ENCODE results near the gene SLC25A45. TPM values are rescaled to one million over a fixed set of nuclear protein-coding genes. Genes with fewer than 3 reads are reported as not detected.

Gene SLC25A45, protein sequence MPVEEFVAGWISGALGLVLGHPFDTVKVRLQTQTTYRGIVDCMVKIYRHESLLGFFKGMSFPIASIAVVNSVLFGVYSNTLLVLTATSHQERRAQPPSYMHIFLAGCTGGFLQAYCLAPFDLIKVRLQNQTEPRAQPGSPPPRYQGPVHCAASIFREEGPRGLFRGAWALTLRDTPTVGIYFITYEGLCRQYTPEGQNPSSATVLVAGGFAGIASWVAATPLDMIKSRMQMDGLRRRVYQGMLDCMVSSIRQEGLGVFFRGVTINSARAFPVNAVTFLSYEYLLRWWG
- total RNA-seq = 10 to 100 TPM; 13.2 to 14.3 TPM

DNA sequence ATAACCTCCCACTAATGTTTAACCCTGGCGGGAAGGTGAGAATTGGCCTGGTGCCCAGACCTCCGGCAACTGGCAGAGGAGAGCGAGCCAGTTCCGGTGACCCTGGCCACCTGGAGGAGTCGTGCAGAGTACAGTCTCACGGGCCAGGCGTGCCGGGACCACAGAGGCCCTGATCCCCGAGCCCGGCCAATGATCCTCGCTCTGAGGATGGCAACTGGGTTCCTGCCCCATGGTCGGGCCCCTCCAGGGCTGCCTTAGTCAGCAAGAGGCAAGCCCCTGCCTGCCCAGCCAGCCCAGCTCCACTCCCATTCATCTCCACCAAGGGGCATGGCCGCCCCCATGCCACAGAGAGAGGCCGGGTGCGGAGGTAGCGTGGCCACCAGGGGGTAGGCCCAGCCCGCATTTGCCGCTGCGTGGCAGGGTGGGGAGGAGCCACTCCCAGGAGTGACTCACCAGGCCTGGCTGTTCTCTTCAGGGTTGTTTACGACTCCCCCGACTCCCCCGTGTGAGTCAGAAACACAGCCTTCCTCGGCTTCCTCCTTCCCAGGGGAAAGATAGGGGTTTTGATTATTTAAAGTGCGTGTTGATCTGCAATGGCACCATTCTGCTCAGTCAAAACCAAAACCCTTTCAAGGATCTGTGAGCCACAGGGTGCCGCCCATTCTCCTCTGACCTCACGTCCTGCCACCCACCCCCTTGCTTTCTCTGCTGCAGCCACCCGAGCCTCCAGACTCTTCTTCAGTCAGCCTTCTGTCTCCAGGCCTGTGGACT is at the start of gene SLC25A45:
SLC25A45 (minus strand) TSS at position 614 of the 771 bp plus-strand sequence. CDS start 695 bp downstream, outside the sequence.
- intact Hi-C loops (cut with DNase I, micrococcal nuclease) = loop anchor here (1.0 to 5.0 kb wide), 19 partner anchors 15 to 885 kb away; partner anchors contain the start of genes PCNX3 (in 2 of the 2), ZNRD2 (in 2 of the 2), FAM89B (in 1 of the 2) and RAB1B (in 1 of the 2)
- no peaks in the 10 kb centered on the region for H3K36me3 Mint-ChIP-seq (ENCODE audit: low read depth)
- H3K4me1 Mint-ChIP-seq = peaks cover 37% of the 10 kb centered on the region
- H3K27me3 Mint-ChIP-seq = no peaks in the 10 kb centered on the region
- DNase-seq (peak; percentile 97), ATAC-seq (peak; percentile 84)
- ChIA-PET CTCF (interaction anchor here (0.7 to 1.8 kb wide), 10 partner anchors 20 to 128 kb away, joined by 3 to 6 read pairs (median 4); no protein-coding TSS in a partner anchor), POLR2A (interaction anchor here (0.6 to 3.0 kb wide), 9 partner anchors 36 to 231 kb away, joined by 3 to 25 read pairs (median 4); partner anchors contain the start of genes NEAT1 and POLA2)
- peak within 1 kb of the TSS; percentile 97 for H3K27ac Mint-ChIP-seq
- peak within 1 kb of the TSS; percentile 78 for H3K4me3 Mint-ChIP-seq
- H3K9me3 Mint-ChIP-seq (ENCODE audit: low read depth) = no peaks in the 10 kb centered on the region

DNA sequence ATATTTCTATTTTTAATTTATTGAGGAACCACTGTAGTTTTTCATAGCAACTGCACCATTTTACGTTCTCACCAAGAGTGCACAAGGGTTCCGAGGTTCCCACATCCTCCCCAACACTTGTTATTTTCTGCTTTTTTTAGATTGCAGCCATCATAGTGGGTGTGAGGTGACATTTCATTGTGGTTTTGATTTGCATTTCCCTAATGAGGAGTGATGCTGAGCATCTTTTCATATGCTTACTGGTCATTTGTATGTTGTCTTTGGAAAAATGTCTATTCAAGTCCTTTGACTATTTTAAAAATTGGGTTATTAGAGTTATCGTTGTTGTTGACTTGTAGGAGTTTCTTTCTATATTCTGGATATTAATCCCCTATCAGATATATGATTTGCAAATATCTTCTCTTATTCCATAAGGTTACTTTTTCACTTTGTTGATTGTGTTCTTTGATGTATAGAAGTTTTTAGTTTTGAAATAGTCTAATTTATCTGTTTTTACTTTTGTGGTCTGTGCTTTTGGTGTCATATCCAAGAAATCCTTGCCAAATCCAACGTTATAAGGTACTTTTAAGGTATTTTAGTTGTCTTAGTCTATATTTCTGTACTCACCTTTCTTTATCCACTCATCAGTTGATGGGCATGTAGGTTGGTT is 49.1 kb upstream of the SLC25A45 start:
- DNase-seq = peak; percentile 47
- intact Hi-C loops (cut with DNase I, micrococcal nuclease) = no loop called here
- ChIA-PET CTCF (interaction anchor here (1.5 kb wide), 1 partner anchor 15 kb away, joined by 4 read pairs; no protein-coding TSS in a partner anchor), POLR2A (no interaction called here)
- Mint-ChIP-seq H3K9me3 (ENCODE audit: low read depth) (no peaks in the 10 kb centered on the region), H3K27ac (peak overlapping the region; percentile 68), H3K4me3 (peak overlapping the region; percentile 54), H3K27me3 (no peaks in the 10 kb centered on the region), H3K36me3 (ENCODE audit: low read depth) (peaks cover 75% of the 10 kb centered on the region), H3K4me1 (peaks cover 89% of the 10 kb centered on the region)
- ATAC-seq = no peak

DNA sequence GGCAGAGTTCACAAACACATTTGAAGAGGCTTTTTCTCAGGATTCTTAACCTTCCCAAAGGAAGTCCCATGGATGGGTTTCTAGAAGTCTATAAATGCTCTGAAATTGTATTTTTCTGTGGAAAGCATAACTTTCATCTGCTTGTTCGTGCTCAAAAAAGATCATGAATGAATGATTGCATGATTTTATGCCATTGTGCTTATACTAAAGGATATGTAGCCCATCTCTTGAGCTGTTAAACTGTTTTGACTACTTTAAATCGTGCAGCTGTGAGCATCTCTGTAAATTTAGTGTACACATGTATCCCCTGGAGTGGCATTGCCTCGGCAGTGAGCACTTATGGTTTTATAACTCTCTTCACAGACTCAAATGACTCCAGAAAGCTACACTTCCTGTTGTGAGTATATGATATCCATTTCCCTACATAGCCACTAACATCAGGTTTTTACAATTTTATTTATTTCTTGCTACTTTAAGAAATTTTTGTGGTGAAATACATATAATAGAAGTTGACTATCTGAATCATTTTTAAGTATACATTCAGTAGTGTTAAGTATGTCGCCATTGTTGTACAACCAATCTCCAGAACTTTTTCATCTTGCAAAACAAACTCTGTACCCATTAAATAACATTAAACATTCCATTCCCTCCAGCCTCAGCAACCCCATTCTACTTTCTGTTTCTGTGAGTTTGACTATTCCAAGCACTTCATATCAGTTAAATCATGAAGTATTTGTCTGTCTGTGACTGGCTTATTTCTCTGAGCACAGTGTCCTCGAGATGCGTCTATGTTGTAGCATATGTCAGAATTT is 48.2 kb upstream of the SLC25A45 start:
- peak; percentile 4 for ATAC-seq
- Mint-ChIP-seq H3K27me3 (no peaks in the 10 kb centered on the region), H3K36me3 (ENCODE audit: low read depth) (peaks cover 78% of the 10 kb centered on the region), H3K27ac (peak overlapping the region; percentile 99), H3K4me1 (peaks cover 85% of the 10 kb centered on the region), H3K9me3 (ENCODE audit: low read depth) (no peaks in the 10 kb centered on the region), H3K4me3 (peak overlapping the region; percentile 100)
- POLR2A ChIA-PET = interaction anchor here (0.9 to 18.5 kb wide), 4 partner anchors 9 to 68 kb away, joined by 3 to 1637 read pairs (median 4); partner anchors contain the start of gene MALAT1
- CTCF ChIA-PET = interaction anchor here (0.7 to 1.2 kb wide), 3 partner anchors 14 to 90 kb away, joined by 3 to 7 read pairs (median 3); no protein-coding TSS in a partner anchor
- intact Hi-C loops (cut with DNase I, micrococcal nuclease) = no loop called here
- DNase-seq = peak; percentile 46

DNA sequence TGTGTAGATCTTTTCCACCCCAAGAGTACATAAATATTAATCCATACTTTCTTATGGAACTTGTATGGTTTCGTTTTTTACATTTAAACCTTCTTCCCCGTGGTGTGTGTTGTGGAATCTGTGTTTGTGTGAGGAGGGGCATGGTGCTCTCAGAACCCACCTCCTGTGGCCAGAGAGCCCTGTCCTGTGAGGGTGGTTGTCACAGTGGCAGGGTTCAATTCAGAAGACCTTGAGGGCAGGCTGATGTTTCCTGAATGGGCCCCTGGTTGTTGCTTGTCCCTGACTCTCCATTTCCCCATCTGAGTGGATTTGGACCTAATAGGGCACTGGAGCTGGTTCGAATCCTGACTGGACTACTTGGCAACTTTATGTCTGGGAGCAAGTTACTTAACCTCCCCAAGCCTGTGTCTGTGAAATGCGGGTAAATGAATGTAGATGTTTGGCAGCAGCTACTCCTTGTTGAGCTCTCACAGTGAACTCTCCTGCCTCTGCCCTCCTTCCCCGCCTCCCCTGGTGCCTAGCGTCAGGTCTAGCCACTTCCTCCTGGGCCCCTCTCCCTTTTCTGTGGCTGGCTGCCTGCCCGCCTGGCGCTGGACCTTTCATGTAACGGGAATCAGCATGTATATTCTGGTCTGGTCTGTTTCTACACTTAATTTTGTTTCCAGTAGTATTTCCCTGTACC is 47.4 kb upstream of the SLC25A45 start:
- ChIA-PET CTCF (interaction anchor here (0.7 to 1.2 kb wide), 3 partner anchors 13 to 91 kb away, joined by 3 to 7 read pairs (median 3); no protein-coding TSS in a partner anchor), POLR2A (interaction anchor here (0.9 to 18.5 kb wide), 4 partner anchors 8 to 68 kb away, joined by 3 to 1637 read pairs (median 4); partner anchors contain the start of gene MALAT1)
- intact Hi-C loops (cut with DNase I, micrococcal nuclease) = loop anchor here (5.0 to 10.0 kb wide), 3 partner anchors 465 to 568 kb away; partner anchors contain the start of genes CCDC85B (in 1 of the 2) and EHD1 (in 1 of the 2)
- Mint-ChIP-seq H3K4me3 (peak overlapping the region; percentile 100), H3K36me3 (ENCODE audit: low read depth) (peaks cover 78% of the 10 kb centered on the region), H3K9me3 (ENCODE audit: low read depth) (no peaks in the 10 kb centered on the region), H3K27ac (peak overlapping the region; percentile 99), H3K27me3 (no peaks in the 10 kb centered on the region), H3K4me1 (peaks cover 81% of the 10 kb centered on the region)
- peak; percentile 69 for DNase-seq
- no peak for ATAC-seq

DNA sequence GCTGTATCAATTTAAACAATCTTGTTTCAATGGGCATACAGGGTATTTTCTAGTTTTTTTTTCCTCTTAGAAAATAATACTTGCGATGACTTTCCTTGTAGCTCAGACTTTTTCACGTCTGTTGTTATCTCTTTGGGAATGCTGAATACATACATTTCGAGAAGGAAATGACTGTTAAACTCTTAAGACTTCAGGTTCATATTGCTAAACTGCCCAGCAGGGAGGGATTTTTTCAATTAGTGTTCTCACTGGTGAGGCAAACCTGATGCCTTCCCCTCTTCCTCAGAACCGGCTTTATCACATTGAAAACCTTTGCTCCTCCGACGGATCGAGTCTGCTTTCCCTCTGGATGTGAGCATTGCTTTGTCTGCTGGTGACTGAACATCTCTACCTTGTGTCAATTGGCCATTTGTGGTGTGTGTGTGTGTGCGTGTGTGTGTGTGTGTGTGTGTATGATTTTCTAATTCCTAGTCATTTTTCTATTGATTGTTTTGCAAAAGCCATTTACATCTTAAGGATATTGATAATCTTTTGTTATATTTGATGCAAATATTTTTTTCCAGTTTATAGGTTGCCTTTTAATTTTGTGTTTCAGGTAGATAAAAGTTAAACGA is 46.7 kb upstream of the SLC25A45 start:
- peaks cover 76% of the 10 kb centered on the region for H3K4me1 Mint-ChIP-seq
- no peaks in the 10 kb centered on the region for H3K9me3 Mint-ChIP-seq (ENCODE audit: low read depth)
- ChIA-PET POLR2A (interaction anchor here (0.6 to 18.5 kb wide), 4 partner anchors 10 to 1408 kb away, joined by 3 to 1637 read pairs (median 8); partner anchors contain the start of gene MALAT1), CTCF (interaction anchor here (0.9 to 1.2 kb wide), 2 partner anchors 9 to 47 kb away, joined by 3 read pairs; partner anchors contain the start of gene SLC25A45)
- peaks cover 78% of the 10 kb centered on the region for H3K36me3 Mint-ChIP-seq (ENCODE audit: low read depth)
- peak; percentile 39 for DNase-seq
- peak overlapping the region; percentile 99 for H3K27ac Mint-ChIP-seq
- ATAC-seq = no peak
- H3K27me3 Mint-ChIP-seq = no peaks in the 10 kb centered on the region
- peak overlapping the region; percentile 100 for H3K4me3 Mint-ChIP-seq
- intact Hi-C loops (cut with DNase I, micrococcal nuclease) = loop anchor here (5.0 to 10.0 kb wide), 3 partner anchors 466 to 567 kb away; partner anchors contain the start of genes CCDC85B (in 1 of the 2) and EHD1 (in 1 of the 2)

DNA sequence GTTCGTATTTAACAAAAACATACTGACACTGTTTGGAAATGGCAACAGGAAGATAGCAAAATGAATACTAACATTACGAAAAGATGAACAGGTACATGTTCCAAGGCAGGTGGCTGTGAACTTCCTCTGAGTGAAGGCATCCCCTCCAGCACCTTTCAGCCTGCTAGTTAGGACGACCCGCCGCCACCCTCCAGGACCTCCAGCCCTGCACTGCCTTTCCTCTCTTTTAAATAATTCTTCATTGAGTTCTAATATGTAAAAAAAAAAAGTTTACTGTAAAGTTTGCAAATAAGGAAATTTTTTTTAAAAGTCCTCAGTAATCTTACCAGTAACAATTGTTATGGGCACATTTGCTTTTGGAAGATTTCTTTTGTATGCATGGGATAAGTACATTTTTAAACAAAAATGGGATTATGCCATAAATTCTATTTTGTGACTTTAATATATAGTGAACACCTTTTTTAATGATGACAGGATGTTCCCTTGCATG is 46.2 kb upstream of the SLC25A45 start:
- no peaks in the 10 kb centered on the region for H3K9me3 Mint-ChIP-seq (ENCODE audit: low read depth)
- H3K4me3 Mint-ChIP-seq = peak overlapping the region; percentile 100
- CTCF ChIA-PET = interaction anchor here (0.7 to 1.2 kb wide), 3 partner anchors 8 to 48 kb away, joined by 3 to 4 read pairs (median 3); partner anchors contain the start of gene SLC25A45
- no peaks in the 10 kb centered on the region for H3K27me3 Mint-ChIP-seq
- POLR2A ChIA-PET = interaction anchor here (0.6 to 18.5 kb wide), 4 partner anchors 10 to 1407 kb away, joined by 3 to 1637 read pairs (median 8); partner anchors contain the start of gene MALAT1
- H3K4me1 Mint-ChIP-seq = peaks cover 74% of the 10 kb centered on the region
- peak overlapping the region; percentile 99 for H3K27ac Mint-ChIP-seq
- DNase-seq (peak; percentile 40), ATAC-seq (no peak)
- peaks cover 81% of the 10 kb centered on the region for H3K36me3 Mint-ChIP-seq (ENCODE audit: low read depth)
- intact Hi-C loops (cut with DNase I, micrococcal nuclease) = loop anchor here (5.0 to 10.0 kb wide), 3 partner anchors 466 to 566 kb away; partner anchors contain the start of genes CCDC85B (in 1 of the 2) and EHD1 (in 1 of the 2)

DNA sequence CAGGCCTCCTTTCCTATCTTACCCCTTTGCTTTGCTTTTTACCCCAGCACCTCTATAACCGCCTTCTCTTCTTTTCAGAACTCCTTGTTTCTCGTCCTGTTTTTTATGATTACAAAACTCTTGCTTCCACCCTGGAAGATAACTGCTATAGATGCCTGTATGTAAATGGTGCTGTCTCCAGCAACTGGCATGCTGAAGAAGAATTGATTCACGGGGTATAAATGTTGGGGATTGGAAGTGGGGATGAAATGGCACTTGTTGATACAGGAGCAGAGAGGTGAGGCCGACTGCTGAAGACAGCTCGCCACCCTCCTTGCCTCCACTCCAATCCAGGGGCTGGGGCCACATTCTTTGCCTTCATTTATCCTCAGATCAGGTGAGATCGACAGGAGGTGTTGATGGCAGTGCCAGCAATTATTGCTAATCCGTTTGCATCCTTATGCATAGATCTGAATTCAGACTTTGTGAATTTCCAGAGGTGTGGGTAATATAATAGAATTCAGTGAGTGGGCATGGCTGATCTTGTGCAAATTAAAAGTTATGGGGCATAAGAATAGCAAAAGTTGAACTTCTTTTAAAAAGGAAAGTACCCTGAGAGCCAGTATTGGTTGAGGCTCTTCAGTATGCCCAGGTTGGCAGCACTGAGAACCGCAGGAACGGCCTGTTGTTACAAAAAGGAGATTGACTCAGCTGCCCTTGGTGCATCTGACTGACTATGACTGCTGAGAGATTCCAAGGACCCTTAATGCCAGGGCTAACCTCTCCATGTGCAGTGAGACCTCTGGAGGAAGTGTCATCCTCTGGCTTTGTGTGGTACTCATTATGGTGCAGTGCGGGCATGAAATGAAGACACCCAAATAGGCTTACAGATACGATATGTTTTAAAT is 45.5 kb upstream of the SLC25A45 start:
- peak; percentile 9 for ATAC-seq
- peak; percentile 74 for DNase-seq
- peaks cover 1% of the 10 kb centered on the region for H3K27me3 Mint-ChIP-seq
- ChIA-PET POLR2A (interaction anchor here (0.6 to 18.5 kb wide), 6 partner anchors 9 to 187 kb away, joined by 3 to 1637 read pairs (median 4); partner anchors contain the start of genes MALAT1 and PCNX3), CTCF (interaction anchor here (0.6 to 1.2 kb wide), 4 partner anchors 46 to 96 kb away, joined by 3 to 5 read pairs (median 4); partner anchors contain the start of gene SLC25A45)
- H3K9me3 Mint-ChIP-seq (ENCODE audit: low read depth) = no peaks in the 10 kb centered on the region
- H3K4me3 Mint-ChIP-seq = peak overlapping the region; percentile 100
- peaks cover 69% of the 10 kb centered on the region for H3K4me1 Mint-ChIP-seq
- intact Hi-C loops (cut with DNase I, micrococcal nuclease) = loop anchor here (2.0 to 10.0 kb wide), 4 partner anchors 147 to 566 kb away; partner anchors contain the start of genes CCDC85B (in 1 of the 2) and EHD1 (in 1 of the 2)
- H3K27ac Mint-ChIP-seq = peak overlapping the region; percentile 99
- H3K36me3 Mint-ChIP-seq (ENCODE audit: low read depth) = peaks cover 83% of the 10 kb centered on the region

Data from activated CD4-positive, alpha-beta T cell treated with anti-CD3 and anti-CD28 coated beads for 36 hours (primary cell).